ENCODE measurements around the gene PIGR. TPM values are rescaled to one million over a fixed set of nuclear protein-coding genes. Genes with fewer than 3 reads are reported as not detected.
A peak's percentile ranks its signal among the peaks of the same experiment; 100 is the strongest.

Gene PIGR
- total and polyA plus RNA-seq, 10 of the 15 experiments (the other 5 are each of a cell fraction or from before 2014, with no cell fraction given), result 0.96 to 7.6 (median 1.8) TPM

- TF ChIP-seq, protein P1, sequence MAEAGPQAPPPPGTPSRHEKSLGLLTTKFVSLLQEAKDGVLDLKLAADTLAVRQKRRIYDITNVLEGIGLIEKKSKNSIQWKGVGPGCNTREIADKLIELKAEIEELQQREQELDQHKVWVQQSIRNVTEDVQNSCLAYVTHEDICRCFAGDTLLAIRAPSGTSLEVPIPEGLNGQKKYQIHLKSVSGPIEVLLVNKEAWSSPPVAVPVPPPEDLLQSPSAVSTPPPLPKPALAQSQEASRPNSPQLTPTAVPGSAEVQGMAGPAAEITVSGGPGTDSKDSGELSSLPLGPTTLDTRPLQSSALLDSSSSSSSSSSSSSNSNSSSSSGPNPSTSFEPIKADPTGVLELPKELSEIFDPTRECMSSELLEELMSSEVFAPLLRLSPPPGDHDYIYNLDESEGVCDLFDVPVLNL (IDR thresholded peaks at IDR 0.05; ENCODE audit: low read depth, low read length), result no peak
- no peak for TF ChIP-seq MYC (IDR thresholded peaks at IDR 0.05; ENCODE audit: insufficient read depth, insufficient read length, insufficient replicate concordance, low read length, severe bottlenecking)
- TF ChIP-seq NR2F1 (conservative IDR thresholded peaks at IDR 0.05), result peak; percentile 87
- peak; percentile 79 for TF ChIP-seq KLF5 (IDR thresholded peaks at IDR 0.05; ENCODE audit: partially characterized antibody)
- 0 out of 2 replicates have a peak, but pooled peaks have one; percentile 1 for TF ChIP-seq ASH2L (IDR thresholded peaks at IDR 0.05; ENCODE audit: borderline replicate concordance, low read depth)
- peak; percentile 61 for TF ChIP-seq NR2C1 (IDR thresholded peaks at IDR 0.05)
- peak; percentile 67; the same call in 1 of the 2 replicates for TF ChIP-seq SMC3 (IDR thresholded peaks at IDR 0.05; ENCODE audit: borderline replicate concordance, low read length)
- peak; percentile 83 for TF ChIP-seq ATF7 (IDR thresholded peaks at IDR 0.05; ENCODE audit: low read depth)
- peak; percentile 79 to 84 for TF ChIP-seq IKZF2 (IDR thresholded peaks at IDR 0.05)
- TF ChIP-seq, protein P2, sequence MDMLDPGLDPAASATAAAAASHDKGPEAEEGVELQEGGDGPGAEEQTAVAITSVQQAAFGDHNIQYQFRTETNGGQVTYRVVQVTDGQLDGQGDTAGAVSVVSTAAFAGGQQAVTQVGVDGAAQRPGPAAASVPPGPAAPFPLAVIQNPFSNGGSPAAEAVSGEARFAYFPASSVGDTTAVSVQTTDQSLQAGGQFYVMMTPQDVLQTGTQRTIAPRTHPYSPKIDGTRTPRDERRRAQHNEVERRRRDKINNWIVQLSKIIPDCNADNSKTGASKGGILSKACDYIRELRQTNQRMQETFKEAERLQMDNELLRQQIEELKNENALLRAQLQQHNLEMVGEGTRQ (IDR thresholded peaks at IDR 0.05; ENCODE audit: borderline replicate concordance, low read depth, low read length), result peak; percentile 55; the same call in 1 of the 2 replicates
- TF ChIP-seq RB1 (IDR thresholded peaks at IDR 0.05; ENCODE audit: borderline replicate concordance), result peak; percentile 29; the same call in 1 of the 2 replicates
- 0 out of 2 replicates have a peak, but pooled peaks have one; percentile 45 for TF ChIP-seq ZNF207 (IDR thresholded peaks at IDR 0.05; ENCODE audit: borderline replicate concordance)
- TF ChIP-seq GATAD2B (conservative IDR thresholded peaks at IDR 0.05; ENCODE audit: low read depth), result peak; percentile 88; the same call in 1 of the 2 replicates
- no peak; a peak in 1 of 4 replicates for TF ChIP-seq EP300 (IDR thresholded peaks at IDR 0.05; ENCODE audit: borderline replicate concordance in 1 of 2, control insufficient read depth in 1 of 2, low read depth in 2 of 2, low read length in 2 of 2)
- TF ChIP-seq YY1 (IDR thresholded peaks at IDR 0.05; ENCODE audit: low read depth, low read length), result peak; percentile 88
- 0 out of 3 replicates have a peak, but pooled peaks have one; percentile 63 for TF ChIP-seq POU2F2 (IDR thresholded peaks at IDR 0.05; ENCODE audit: borderline replicate concordance, low read depth, low read length)
- peak; percentile 84 for TF ChIP-seq SMAD1 (IDR thresholded peaks at IDR 0.05; ENCODE audit: low read depth, partially characterized antibody)
- TF ChIP-seq SREBF2 (IDR thresholded peaks at IDR 0.05; ENCODE audit: low read length), result no peak
- no peak; the same call in none of the 2 replicates for TF ChIP-seq FOXK2 (IDR thresholded peaks at IDR 0.05)
- no peak for TF ChIP-seq ZNF622 (IDR thresholded peaks at IDR 0.05)
- TF ChIP-seq, protein P3, sequence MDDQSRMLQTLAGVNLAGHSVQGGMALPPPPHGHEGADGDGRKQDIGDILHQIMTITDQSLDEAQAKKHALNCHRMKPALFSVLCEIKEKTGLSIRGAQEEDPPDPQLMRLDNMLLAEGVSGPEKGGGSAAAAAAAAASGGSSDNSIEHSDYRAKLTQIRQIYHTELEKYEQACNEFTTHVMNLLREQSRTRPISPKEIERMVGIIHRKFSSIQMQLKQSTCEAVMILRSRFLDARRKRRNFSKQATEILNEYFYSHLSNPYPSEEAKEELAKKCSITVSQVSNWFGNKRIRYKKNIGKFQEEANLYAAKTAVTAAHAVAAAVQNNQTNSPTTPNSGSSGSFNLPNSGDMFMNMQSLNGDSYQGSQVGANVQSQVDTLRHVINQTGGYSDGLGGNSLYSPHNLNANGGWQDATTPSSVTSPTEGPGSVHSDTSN (IDR thresholded peaks at IDR 0.05; ENCODE audit: insufficient replicate concordance, low read depth, low read length), result no peak
- no peak for TF ChIP-seq ZNF274 (IDR thresholded peaks at IDR 0.05; ENCODE audit: insufficient read depth, insufficient read length)
- TF ChIP-seq SUPT20H (IDR thresholded peaks at IDR 0.05; ENCODE audit: borderline replicate concordance, control insufficient read depth, low read depth, low read length), result no peak
- peak; percentile 98 for TF ChIP-seq MEF2B (IDR thresholded peaks at IDR 0.05; ENCODE audit: partially characterized antibody, poor library complexity, severe bottlenecking)
- TF ChIP-seq MTA2 (IDR thresholded peaks at IDR 0.05; ENCODE audit: low read depth), result peak; percentile 74
- TF ChIP-seq HDAC2 (IDR thresholded peaks at IDR 0.05), result no peak
- TF ChIP-seq RAD21 (IDR thresholded peaks at IDR 0.05; ENCODE audit: insufficient read depth, low read depth, low read length), result peak; percentile 56
- TF ChIP-seq IRF4 (IDR thresholded peaks at IDR 0.05; ENCODE audit: low read depth, low read length), result peak; percentile 19; the same call in 1 of the 2 replicates
- TF ChIP-seq SMAD5 (IDR thresholded peaks at IDR 0.05; ENCODE audit: low read depth), result 0 out of 2 replicates have a peak, but pooled peaks have one; percentile 8
Measured at GRCh38 chr1:206925106-206925736, 21.0 kb downstream of the PIGR start (continued).
